ENCODE data around the gene ARFGAP1.

Gene ARFGAP1

DNA sequence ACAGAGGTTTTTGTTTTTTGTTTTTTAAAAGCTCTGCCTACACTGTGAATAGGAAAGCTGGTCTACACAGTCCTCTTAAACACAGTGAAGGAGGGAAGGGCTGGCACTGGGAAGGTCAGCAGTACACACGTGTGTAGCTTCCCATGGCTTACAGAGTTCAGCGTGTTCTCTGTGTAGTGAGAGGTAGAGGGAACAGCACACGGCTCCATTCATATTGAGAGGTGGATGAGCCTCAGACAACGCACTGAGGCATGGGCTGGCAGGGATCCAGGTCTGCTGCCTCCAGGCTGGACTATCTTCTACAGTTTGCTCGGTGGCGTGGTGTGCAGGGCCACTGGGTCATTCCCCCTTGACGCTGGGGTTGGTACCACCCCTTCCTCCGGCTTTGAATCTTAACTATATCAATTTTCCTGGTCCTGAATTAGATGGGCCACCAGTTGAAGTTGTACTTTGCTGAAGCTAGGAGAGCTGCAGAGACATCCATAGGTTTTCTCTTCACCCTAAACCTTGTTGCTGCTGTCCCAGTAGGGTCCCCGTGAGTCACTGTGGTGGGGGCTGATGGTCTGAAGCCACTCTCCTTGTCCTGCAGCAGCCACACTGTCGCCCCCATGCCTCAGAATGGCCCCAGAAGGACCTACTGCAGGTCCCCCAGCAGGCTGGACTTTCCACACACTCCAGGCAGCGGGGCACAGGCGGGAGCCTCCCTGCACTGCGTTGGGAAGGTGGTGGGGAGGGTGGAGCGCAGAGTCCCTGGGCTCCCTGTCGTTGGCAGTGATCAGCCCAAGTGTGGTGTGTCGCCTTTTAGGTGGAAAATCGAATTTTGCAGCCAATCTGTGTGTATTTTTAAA lies 2.0 kb downstream of the ARFGAP1 start:
- peak overlapping the region in 1 of 2 experiments; percentile 38; a peak in 2 of 4 replicates for H3K4me3 ChIP-seq (ENCODE audit: low read depth in 1 of 2, low read length in 2 of 2)

GRCh38 chr20:63275825-63276224 lies 3.2 kb downstream of the ARFGAP1 start:
- no peak overlapping the region for H3K4me3 ChIP-seq (ENCODE audit: low read depth in 1 of 2, low read length in 2 of 2)
- H3K9me3 ChIP-seq (ENCODE audit: insufficient read depth, low read length, severe bottlenecking) = no peaks in the 10 kb centered on the region
- H3K9ac ChIP-seq (ENCODE audit: low read depth, low read length) = no peak overlapping the region
- peaks cover 56% of the 10 kb centered on the region for H3K36me3 ChIP-seq (ENCODE audit: insufficient read depth, low read length)
- no peak overlapping the region for H3K4me2 ChIP-seq (ENCODE audit: insufficient read depth, low read length)
- H3K27ac ChIP-seq (ENCODE audit: low read length) = no peak overlapping the region
- H4K20me1 ChIP-seq (ENCODE audit: insufficient read depth, low read length) = peaks cover 53% of the 10 kb centered on the region
- H3K4me1 ChIP-seq (ENCODE audit: insufficient read depth, low read length) = peaks cover 33% of the 10 kb centered on the region
- no peaks in the 10 kb centered on the region for H3K27me3 ChIP-seq (ENCODE audit: insufficient read depth, low read length, poor library complexity)
- H3K79me2 ChIP-seq (ENCODE audit: insufficient read depth, low read length) = peaks cover 52% of the 10 kb centered on the region
- no peak for DNase-seq
- ATAC-seq (ENCODE audit: insufficient read depth, low read depth) = no peak
- H2AFZ ChIP-seq (ENCODE audit: low read depth, low read length) = no peak overlapping the region
- TF ChIP-seq CTCF (IDR thresholded peaks at IDR 0.05; ENCODE audit: borderline replicate concordance, extremely low read depth, low read length, poor library complexity, severe bottlenecking) = no peak
- no peak for TF ChIP-seq EZH2 (IDR thresholded peaks at IDR 0.05; ENCODE audit: borderline replicate concordance, low read depth, low read length, severe bottlenecking)

More for the DNA sequence above, 2.0 kb downstream of the ARFGAP1 start:
- Histone ChIP-seq H3K36me3 (ENCODE audit: insufficient read depth, low read length) (peaks cover 45% of the 10 kb centered on the region), H4K20me1 (ENCODE audit: insufficient read depth, low read length) (peaks cover 52% of the 10 kb centered on the region), H3K27ac (ENCODE audit: low read length) (no peak overlapping the region), H3K4me2 (ENCODE audit: insufficient read depth, low read length) (peak overlapping the region; percentile 91; the same call in 1 of the 2 replicates), H2AFZ (ENCODE audit: low read depth, low read length) (no peak overlapping the region), H3K4me1 (ENCODE audit: insufficient read depth, low read length) (peaks cover 33% of the 10 kb centered on the region), H3K9ac (ENCODE audit: low read depth, low read length) (peak overlapping the region; percentile 11), H3K79me2 (ENCODE audit: insufficient read depth, low read length) (peaks cover 52% of the 10 kb centered on the region), H3K9me3 (ENCODE audit: insufficient read depth, low read length, severe bottlenecking) (no peaks in the 10 kb centered on the region), H3K27me3 (ENCODE audit: insufficient read depth, low read length, poor library complexity) (no peaks in the 10 kb centered on the region)
- ATAC-seq (ENCODE audit: insufficient read depth, low read depth) = no peak
- TF ChIP-seq EZH2 (IDR thresholded peaks at IDR 0.05; ENCODE audit: borderline replicate concordance, low read depth, low read length, severe bottlenecking) (no peak), CTCF (IDR thresholded peaks at IDR 0.05; ENCODE audit: borderline replicate concordance, extremely low read depth, low read length, poor library complexity, severe bottlenecking) (no peak)
- no peak for DNase-seq

DNA sequence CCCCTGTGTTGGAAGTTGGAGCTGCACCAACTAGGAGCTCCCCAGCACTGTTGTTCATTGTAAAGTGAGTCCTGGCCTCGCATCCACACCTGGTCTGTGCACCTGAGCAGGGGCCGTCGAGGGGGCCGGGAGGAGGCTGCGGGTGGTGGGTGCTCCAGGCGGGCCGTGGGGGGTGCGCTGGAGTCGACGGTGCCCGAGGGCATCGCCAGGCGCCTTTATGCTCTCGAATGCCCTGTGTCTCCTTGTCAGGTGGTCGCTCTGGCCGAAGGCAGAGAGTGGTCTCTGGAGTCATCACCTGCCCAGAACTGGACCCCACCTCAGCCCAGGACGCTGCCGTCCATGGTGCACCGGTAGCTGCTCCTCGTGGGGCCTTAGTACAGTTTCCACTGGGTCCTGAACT lies 4.3 kb downstream of the ARFGAP1 start:
- Histone ChIP-seq H3K9ac (ENCODE audit: low read depth, low read length) (no peak overlapping the region), H3K4me3 (ENCODE audit: low read depth in 1 of 2, low read length in 2 of 2) (no peak overlapping the region), H3K27ac (ENCODE audit: low read length) (no peak overlapping the region), H3K9me3 (ENCODE audit: insufficient read depth, low read length, severe bottlenecking) (no peaks in the 10 kb centered on the region), H4K20me1 (ENCODE audit: insufficient read depth, low read length) (peaks cover 56% of the 10 kb centered on the region), H3K27me3 (ENCODE audit: insufficient read depth, low read length, poor library complexity) (no peaks in the 10 kb centered on the region), H3K79me2 (ENCODE audit: insufficient read depth, low read length) (peaks cover 52% of the 10 kb centered on the region), H3K4me2 (ENCODE audit: insufficient read depth, low read length) (no peak overlapping the region), H2AFZ (ENCODE audit: low read depth, low read length) (no peak overlapping the region), H3K36me3 (ENCODE audit: insufficient read depth, low read length) (peaks cover 68% of the 10 kb centered on the region), H3K4me1 (ENCODE audit: insufficient read depth, low read length) (peaks cover 27% of the 10 kb centered on the region)
- ATAC-seq (ENCODE audit: insufficient read depth, low read depth) (no peak), DNase-seq (no peak)
- TF ChIP-seq CTCF (IDR thresholded peaks at IDR 0.05; ENCODE audit: borderline replicate concordance, extremely low read depth, low read length, poor library complexity, severe bottlenecking) (no peak), EZH2 (IDR thresholded peaks at IDR 0.05; ENCODE audit: borderline replicate concordance, low read depth, low read length, severe bottlenecking) (no peak)

Data from DND-41 (cell line).